ENCODE results near the gene PSG2.
"Not testable (repeated sequence)": the region's sequence is repeated elsewhere in the genome, so short reads cannot be mapped to it uniquely, and the experiment has no call there.

PSG2 gene

GRCh38 chr19:43082601-43083000, at the start of gene PSG2:
PSG2 (minus strand) TSS chr19:43082701; CDS start chr19:43082569, 132 bp downstream.
- DNase-seq: not testable (repeated sequence)

GRCh38 chr19:43131281-43131842, 48.9 kb upstream of the PSG2 start:
- in situ Hi-C loops (cut with HindIII; ENCODE audit: low pct_ligation_motif_present, low pct_unique_long_range_greater_than_20kb, low sequenced_read_pairs): not testable (repeated sequence)

More at GRCh38 chr19:43082601-43083000, at the start of gene PSG2:
- in situ Hi-C loops (cut with HindIII; ENCODE audit: low pct_ligation_motif_present, low pct_unique_long_range_greater_than_20kb, low sequenced_read_pairs): not testable (repeated sequence)

DNA sequence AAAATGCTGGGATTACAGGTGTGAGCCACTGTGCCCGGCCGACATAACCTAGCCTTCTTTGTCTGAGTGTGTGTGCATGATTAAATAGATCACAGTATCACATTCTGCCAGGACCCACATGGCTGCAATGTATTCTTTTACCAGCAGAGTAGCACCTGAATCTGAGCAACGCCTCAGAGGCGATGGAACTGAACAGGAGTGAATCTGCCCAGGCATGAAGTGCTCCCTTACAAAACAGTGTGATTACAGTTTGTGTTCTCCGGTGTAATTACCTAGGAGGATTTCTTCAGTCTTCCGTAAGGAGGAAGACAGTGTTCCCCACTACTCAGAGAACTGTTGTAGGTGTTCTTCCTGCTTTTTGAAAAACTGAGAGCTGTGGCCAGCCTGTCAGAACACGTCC, 46.7 kb upstream of the PSG2 start:
- in situ Hi-C loops (cut with HindIII; ENCODE audit: low pct_ligation_motif_present, low pct_unique_long_range_greater_than_20kb, low sequenced_read_pairs); DNase-seq: not testable (repeated sequence)

More at GRCh38 chr19:43131281-43131842, 48.9 kb upstream of the PSG2 start:
- DNase-seq: not testable (repeated sequence)

DNA sequence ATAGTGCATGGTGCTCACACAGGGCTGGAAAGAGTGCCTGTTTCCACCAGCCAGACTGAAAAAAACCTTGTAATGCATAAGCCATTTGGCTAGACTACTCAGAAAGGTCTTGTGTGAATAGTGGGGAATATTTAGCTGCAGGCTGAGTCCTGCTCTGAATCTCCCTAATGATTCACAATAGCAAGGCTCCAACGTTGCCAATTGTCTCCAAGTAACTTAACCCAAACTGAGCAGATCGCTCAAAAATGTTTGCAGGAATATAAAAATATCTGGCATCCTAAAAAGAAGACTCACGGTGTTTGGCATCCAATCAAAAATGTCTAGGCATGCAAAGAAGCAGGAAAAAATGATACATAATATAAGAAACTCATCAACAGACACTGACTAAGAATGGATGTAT, 44.8 kb upstream of the PSG2 start:
- DNase-seq; in situ Hi-C loops (cut with HindIII; ENCODE audit: low pct_ligation_motif_present, low pct_unique_long_range_greater_than_20kb, low sequenced_read_pairs): not testable (repeated sequence)

GRCh38 chr19:43126720-43127119, 44.2 kb upstream of the PSG2 start:
- in situ Hi-C loops (cut with HindIII; ENCODE audit: low pct_ligation_motif_present, low pct_unique_long_range_greater_than_20kb, low sequenced_read_pairs): no loop called here
- DNase-seq: no peak

- no peak for DNase-seq
These were observed 41.9 kb upstream of the PSG2 start for GRCh38 chr19:43124360-43124759.

GRCh38 chr19:43120433-43121026, 38.0 kb upstream of the PSG2 start:
- in situ Hi-C loops (cut with HindIII; ENCODE audit: low pct_ligation_motif_present, low pct_unique_long_range_greater_than_20kb, low sequenced_read_pairs); DNase-seq: not testable (repeated sequence)

More at GRCh38 chr19:43124360-43124759, 41.9 kb upstream of the PSG2 start:
- in situ Hi-C loops (cut with HindIII; ENCODE audit: low pct_ligation_motif_present, low pct_unique_long_range_greater_than_20kb, low sequenced_read_pairs): no loop called here

- in situ Hi-C loops (cut with HindIII; ENCODE audit: low pct_ligation_motif_present, low pct_unique_long_range_greater_than_20kb, low sequenced_read_pairs); DNase-seq: not testable (repeated sequence)
These were observed 37.0 kb upstream of the PSG2 start for GRCh38 chr19:43119526-43119925.

GRCh38 chr19:43116421-43116820, 33.9 kb upstream of the PSG2 start:
- DNase-seq; in situ Hi-C loops (cut with HindIII; ENCODE audit: low pct_ligation_motif_present, low pct_unique_long_range_greater_than_20kb, low sequenced_read_pairs): not testable (repeated sequence)

DNA sequence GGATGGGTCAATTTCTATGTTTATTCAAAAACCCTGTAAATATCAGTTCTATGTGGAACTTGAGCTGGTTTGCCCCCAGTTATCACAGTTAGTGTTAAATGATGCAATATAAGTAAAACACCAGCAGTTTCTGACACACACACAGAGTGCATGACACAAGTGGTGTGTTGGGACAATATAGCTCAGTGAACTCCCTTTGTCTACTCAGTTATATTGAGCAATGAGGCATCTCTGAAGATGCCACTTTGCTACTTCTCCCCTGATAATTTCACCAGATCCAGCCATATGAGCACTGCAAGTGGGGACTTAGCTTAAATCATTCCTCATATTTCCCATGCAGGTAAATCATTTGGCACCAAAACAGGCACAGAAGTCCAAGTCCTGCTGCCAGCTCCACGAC, 33.0 kb upstream of the PSG2 start:
- in situ Hi-C loops (cut with HindIII; ENCODE audit: low pct_ligation_motif_present, low pct_unique_long_range_greater_than_20kb, low sequenced_read_pairs); DNase-seq: not testable (repeated sequence)

- DNase-seq; in situ Hi-C loops (cut with HindIII; ENCODE audit: low pct_ligation_motif_present, low pct_unique_long_range_greater_than_20kb, low sequenced_read_pairs): not testable (repeated sequence)
These were observed 32.6 kb upstream of the PSG2 start for GRCh38 chr19:43115064-43115463.

- in situ Hi-C loops (cut with HindIII; ENCODE audit: low pct_ligation_motif_present, low pct_unique_long_range_greater_than_20kb, low sequenced_read_pairs); DNase-seq: not testable (repeated sequence)
These were observed 32.1 kb upstream of the PSG2 start for GRCh38 chr19:43114626-43115025.

GRCh38 chr19:43107401-43107800, 24.9 kb upstream of the PSG2 start:
- in situ Hi-C loops (cut with HindIII; ENCODE audit: low pct_ligation_motif_present, low pct_unique_long_range_greater_than_20kb, low sequenced_read_pairs); DNase-seq: not testable (repeated sequence)

DNA sequence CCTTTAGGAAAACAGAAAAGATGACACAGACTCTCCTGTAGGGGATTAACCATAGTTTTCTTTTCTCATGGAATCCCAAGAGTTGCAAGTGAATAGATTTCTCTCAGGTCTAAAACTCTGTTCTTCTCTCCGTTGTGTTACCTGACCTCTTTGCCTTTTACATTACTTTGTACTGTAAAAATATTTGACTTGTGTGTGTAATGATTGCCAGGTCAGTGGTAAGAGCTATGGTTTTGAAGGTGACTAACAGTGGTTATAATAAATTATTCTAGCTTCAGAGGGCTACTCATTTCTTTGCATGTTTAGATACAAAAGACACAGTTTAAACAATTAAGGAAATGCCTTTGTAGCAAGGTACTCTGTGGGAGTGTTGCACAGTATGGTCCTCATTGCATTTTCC, 23.0 kb upstream of the PSG2 start:
- no peak for DNase-seq
- in situ Hi-C loops (cut with HindIII; ENCODE audit: low pct_ligation_motif_present, low pct_unique_long_range_greater_than_20kb, low sequenced_read_pairs): no loop called here

- in situ Hi-C loops (cut with HindIII; ENCODE audit: low pct_ligation_motif_present, low pct_unique_long_range_greater_than_20kb, low sequenced_read_pairs): not testable (repeated sequence)
- peak; percentile 41 for DNase-seq
These were observed 21.8 kb upstream of the PSG2 start for GRCh38 chr19:43104215-43104850.

DNA sequence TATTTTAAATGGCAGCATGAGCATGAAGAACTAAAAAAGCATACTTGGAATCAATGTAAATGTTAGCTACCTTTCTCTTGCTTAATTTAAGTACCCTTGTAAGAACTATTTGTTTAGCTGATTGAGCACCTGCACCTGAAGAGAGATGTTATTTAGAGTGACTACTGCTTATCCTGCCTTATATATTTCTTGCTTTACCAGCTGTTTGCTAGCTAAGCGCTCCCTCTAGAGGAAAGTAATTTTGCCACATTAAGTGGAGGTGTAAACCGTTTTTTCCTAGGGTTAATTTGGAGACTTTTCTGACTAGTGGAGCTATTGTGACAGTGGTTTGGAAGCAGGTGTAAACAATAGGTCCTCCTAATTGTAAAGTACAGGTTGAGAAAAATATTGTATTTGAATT, 19.4 kb upstream of the PSG2 start:
- no peak for DNase-seq
- in situ Hi-C loops (cut with HindIII; ENCODE audit: low pct_ligation_motif_present, low pct_unique_long_range_greater_than_20kb, low sequenced_read_pairs): no loop called here

DNA sequence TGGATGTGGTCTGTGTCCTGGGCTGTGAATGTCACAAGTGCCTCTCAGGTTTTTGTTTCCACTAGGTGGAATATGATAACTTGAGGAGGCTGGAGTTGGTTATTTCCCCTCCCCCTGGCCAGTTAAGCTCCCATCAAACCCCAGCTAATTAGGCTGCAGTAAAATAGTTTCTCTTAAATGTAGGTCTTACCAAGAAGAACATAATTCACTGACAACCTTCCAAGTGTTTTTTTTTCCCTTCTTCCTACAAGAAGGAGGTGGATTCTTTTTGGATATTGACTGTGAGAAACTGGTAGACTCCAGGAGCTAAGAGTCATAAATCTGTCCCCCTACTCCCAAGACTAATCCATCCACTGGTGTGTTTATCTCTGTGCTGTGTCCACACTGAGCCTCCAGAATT, 15.9 kb upstream of the PSG2 start:
- in situ Hi-C loops (cut with HindIII; ENCODE audit: low pct_ligation_motif_present, low pct_unique_long_range_greater_than_20kb, low sequenced_read_pairs); DNase-seq: not testable (repeated sequence)

- in situ Hi-C loops (cut with HindIII; ENCODE audit: low pct_ligation_motif_present, low pct_unique_long_range_greater_than_20kb, low sequenced_read_pairs): not testable (repeated sequence)
- DNase-seq: peak; percentile 68
These were observed 5.3 kb upstream of the PSG2 start for GRCh38 chr19:43087702-43088340.
